ENCODE results near the gene NPAS3. TPM values are rescaled to one million over a fixed set of nuclear protein-coding genes. Genes with fewer than 3 reads are reported as not detected.

Gene NPAS3
- polyA plus RNA-seq, 2 of the 4 experiments (the other 2 are of a cell fraction) = not detected

DNA sequence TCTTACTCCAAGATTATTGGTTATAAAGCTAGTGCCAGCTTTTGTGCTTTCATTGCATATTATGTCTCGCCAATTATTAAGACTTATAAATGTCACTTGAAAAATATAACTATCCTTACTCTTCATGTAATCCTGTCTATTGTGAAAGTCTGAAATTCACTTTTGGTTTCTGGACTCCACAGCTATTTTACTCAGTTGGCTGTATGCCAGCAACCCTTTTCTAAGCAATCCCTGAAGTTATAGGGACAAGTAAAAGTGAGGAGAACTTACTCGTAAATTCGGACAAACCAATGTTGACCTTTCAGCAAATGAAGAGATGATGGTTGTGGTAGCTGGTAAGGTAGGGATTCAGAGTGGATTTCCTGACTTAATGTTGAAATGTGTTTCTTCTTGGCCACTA lies 196.3 kb downstream of the NPAS3 start:
- TF ChIP-seq POLR2AphosphoS2 (conservative IDR thresholded peaks at IDR 0.05; ENCODE audit: low read length) = no peak
- no peak for TF ChIP-seq HOXA7 (CRISPR knock-in tag; IDR thresholded peaks at IDR 0.05)
- no peak for TF ChIP-seq EHF (CRISPR knock-in tag; IDR thresholded peaks at IDR 0.05)
- no peak for TF ChIP-seq CHD2 (IDR thresholded peaks at IDR 0.05; ENCODE audit: low read length, partially characterized antibody)
- no peak for TF ChIP-seq CBX2 (IDR thresholded peaks at IDR 0.05; ENCODE audit: borderline replicate concordance, low read depth)
- TF ChIP-seq, protein P1, sequence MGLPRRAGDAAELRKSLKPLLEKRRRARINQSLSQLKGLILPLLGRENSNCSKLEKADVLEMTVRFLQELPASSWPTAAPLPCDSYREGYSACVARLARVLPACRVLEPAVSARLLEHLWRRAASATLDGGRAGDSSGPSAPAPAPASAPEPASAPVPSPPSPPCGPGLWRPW (IDR thresholded peaks at IDR 0.05) = no peak
- TF ChIP-seq JUNB (IDR thresholded peaks at IDR 0.05) = no peak
- TF ChIP-seq NR3C1 (IDR thresholded peaks at IDR 0.05) = no peak
- TF ChIP-seq CHD4 (IDR thresholded peaks at IDR 0.05; ENCODE audit: borderline replicate concordance) = no peak
- TF ChIP-seq HOXB5 (CRISPR knock-in tag; IDR thresholded peaks at IDR 0.05) = no peak
- TF ChIP-seq SREBF2 (IDR thresholded peaks at IDR 0.05) = no peak
- no peak for TF ChIP-seq RARB (CRISPR knock-in tag; IDR thresholded peaks at IDR 0.05)
- TF ChIP-seq, protein P2, sequence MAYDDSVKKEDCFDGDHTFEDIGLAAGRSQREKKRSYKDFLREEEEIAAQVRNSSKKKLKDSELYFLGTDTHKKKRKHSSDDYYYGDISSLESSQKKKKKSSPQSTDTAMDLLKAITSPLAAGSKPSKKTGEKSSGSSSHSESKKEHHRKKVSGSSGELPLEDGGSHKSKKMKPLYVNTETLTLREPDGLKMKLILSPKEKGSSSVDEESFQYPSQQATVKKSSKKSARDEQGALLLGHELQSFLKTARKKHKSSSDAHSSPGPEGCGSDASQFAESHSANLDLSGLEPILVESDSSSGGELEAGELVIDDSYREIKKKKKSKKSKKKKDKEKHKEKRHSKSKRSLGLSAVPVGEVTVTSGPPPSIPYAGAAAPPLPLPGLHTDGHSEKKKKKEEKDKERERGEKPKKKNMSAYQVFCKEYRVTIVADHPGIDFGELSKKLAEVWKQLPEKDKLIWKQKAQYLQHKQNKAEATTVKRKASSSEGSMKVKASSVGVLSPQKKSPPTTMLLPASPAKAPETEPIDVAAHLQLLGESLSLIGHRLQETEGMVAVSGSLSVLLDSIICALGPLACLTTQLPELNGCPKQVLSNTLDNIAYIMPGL (CRISPR knock-in tag; IDR thresholded peaks at IDR 0.05; ENCODE audit: borderline replicate concordance) = no peak
- no peak for TF ChIP-seq HEYL (CRISPR knock-in tag; IDR thresholded peaks at IDR 0.05)
- no peak for TF ChIP-seq HOXB13 (CRISPR knock-in tag; IDR thresholded peaks at IDR 0.05; ENCODE audit: low read depth)
- no peak for TF ChIP-seq SMC3 (IDR thresholded peaks at IDR 0.05)
- Histone ChIP-seq H3K4me2 (no peak overlapping the region), H3K9me3 (no peaks in the 10 kb centered on the region), H3K4me1 (no peaks in the 10 kb centered on the region), H3K4me3 (no peak overlapping the region), H3K27ac (no peak overlapping the region)
- WGBS (ENCODE audit: missing lambda C conversion rate) = 46% methylated on average over 3 of the region's 3 CpGs
- ChIA-PET CTCF (no interaction called here), POLR2A (no interaction called here)
- no peak for ATAC-seq
- FAIRE-seq = no peak
- no peak for DNase-seq (ENCODE audit: low read depth in 1 of 2, low spot score in 1 of 2)

DNA sequence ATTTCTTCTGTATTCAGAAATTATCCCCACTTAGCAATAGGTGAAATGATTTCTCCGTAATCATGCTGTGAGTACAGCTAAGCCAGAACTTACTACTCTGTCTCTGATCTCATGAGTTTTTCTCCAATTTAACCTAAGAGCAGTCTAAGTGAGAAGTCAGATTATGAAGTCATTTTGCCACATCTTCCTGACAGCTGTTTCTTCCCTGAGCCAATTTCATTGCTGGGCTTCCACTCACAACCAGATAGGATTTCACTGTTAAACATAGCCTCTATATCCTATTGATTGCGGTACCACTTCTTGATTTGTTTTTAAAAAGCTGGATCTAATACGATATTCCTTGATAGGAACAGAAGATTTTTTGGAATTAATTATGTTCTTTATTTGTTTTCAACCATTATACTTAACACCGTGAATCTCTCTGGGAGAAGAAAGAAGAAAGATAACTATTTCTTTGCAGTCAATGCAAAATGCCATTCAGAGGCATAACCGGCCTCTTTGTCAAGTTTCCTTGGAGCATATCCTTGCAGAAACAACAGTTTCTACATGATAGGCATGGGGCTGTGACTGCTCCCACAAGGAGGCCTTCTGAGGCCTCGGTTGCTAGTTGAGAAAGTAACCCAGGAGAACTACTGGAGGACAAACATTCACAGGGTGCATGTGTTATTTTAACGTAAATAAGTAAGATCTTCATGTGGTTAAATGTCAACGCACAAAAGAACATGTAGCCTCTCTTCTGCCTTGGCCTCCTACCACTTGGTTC lies 212.2 kb downstream of the NPAS3 start:
- DNase-seq (ENCODE audit: low read depth in 1 of 2, low spot score in 1 of 2) (no peak), FAIRE-seq (no peak), ATAC-seq (no peak)
- no peaks in the 10 kb centered on the region for H3K9me3 ChIP-seq
- H3K4me2 ChIP-seq = no peak overlapping the region
- TF ChIP-seq RNF2 (IDR thresholded peaks at IDR 0.05; ENCODE audit: borderline replicate concordance, low read depth) = no peak
- TF ChIP-seq, protein P3, sequence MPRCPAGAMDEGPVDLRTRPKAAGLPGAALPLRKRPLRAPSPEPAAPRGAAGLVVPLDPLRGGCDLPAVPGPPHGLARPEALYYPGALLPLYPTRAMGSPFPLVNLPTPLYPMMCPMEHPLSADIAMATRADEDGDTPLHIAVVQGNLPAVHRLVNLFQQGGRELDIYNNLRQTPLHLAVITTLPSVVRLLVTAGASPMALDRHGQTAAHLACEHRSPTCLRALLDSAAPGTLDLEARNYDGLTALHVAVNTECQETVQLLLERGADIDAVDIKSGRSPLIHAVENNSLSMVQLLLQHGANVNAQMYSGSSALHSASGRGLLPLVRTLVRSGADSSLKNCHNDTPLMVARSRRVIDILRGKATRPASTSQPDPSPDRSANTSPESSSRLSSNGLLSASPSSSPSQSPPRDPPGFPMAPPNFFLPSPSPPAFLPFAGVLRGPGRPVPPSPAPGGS (IDR thresholded peaks at IDR 0.05) = no peak
- no peak for TF ChIP-seq CHD2 (IDR thresholded peaks at IDR 0.05; ENCODE audit: low read length, partially characterized antibody)
- no peak for TF ChIP-seq SREBF2 (IDR thresholded peaks at IDR 0.05)
- no peak for TF ChIP-seq MAZ (IDR thresholded peaks at IDR 0.05; ENCODE audit: borderline replicate concordance, low read depth, low read length)
- TF ChIP-seq ZFP36 (IDR thresholded peaks at IDR 0.05; ENCODE audit: borderline replicate concordance, partially characterized antibody) = no peak
- no peak for TF ChIP-seq FOSB (CRISPR knock-in tag; IDR thresholded peaks at IDR 0.05)
- TF ChIP-seq ZSCAN20 (CRISPR knock-in tag; IDR thresholded peaks at IDR 0.05) = no peak
- TF ChIP-seq HOXB13 (CRISPR knock-in tag; IDR thresholded peaks at IDR 0.05; ENCODE audit: low read depth) = no peak
- TF ChIP-seq, protein P4, sequence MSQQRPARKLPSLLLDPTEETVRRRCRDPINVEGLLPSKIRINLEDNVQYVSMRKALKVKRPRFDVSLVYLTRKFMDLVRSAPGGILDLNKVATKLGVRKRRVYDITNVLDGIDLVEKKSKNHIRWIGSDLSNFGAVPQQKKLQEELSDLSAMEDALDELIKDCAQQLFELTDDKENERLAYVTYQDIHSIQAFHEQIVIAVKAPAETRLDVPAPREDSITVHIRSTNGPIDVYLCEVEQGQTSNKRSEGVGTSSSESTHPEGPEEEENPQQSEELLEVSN (IDR thresholded peaks at IDR 0.05; ENCODE audit: borderline replicate concordance, low read depth) = no peak
- TF ChIP-seq HEYL (CRISPR knock-in tag; IDR thresholded peaks at IDR 0.05) = no peak
- no peak for TF ChIP-seq ZC3H11A (IDR thresholded peaks at IDR 0.05)
- TF ChIP-seq, protein P5, sequence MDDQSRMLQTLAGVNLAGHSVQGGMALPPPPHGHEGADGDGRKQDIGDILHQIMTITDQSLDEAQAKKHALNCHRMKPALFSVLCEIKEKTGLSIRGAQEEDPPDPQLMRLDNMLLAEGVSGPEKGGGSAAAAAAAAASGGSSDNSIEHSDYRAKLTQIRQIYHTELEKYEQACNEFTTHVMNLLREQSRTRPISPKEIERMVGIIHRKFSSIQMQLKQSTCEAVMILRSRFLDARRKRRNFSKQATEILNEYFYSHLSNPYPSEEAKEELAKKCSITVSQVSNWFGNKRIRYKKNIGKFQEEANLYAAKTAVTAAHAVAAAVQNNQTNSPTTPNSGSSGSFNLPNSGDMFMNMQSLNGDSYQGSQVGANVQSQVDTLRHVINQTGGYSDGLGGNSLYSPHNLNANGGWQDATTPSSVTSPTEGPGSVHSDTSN (IDR thresholded peaks at IDR 0.05) = no peak
- no peak for TF ChIP-seq CHD4 (IDR thresholded peaks at IDR 0.05; ENCODE audit: borderline replicate concordance)
- TF ChIP-seq, protein P6, sequence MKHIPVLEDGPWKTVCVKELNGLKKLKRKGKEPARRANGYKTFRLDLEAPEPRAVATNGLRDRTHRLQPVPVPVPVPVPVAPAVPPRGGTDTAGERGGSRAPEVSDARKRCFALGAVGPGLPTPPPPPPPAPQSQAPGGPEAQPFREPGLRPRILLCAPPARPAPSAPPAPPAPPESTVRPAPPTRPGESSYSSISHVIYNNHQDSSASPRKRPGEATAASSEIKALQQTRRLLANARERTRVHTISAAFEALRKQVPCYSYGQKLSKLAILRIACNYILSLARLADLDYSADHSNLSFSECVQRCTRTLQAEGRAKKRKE (CRISPR knock-in tag; IDR thresholded peaks at IDR 0.05; ENCODE audit: low read depth) = no peak
- TF ChIP-seq ZNF302 (CRISPR knock-in tag; IDR thresholded peaks at IDR 0.05) = no peak
- TF ChIP-seq, protein P7, sequence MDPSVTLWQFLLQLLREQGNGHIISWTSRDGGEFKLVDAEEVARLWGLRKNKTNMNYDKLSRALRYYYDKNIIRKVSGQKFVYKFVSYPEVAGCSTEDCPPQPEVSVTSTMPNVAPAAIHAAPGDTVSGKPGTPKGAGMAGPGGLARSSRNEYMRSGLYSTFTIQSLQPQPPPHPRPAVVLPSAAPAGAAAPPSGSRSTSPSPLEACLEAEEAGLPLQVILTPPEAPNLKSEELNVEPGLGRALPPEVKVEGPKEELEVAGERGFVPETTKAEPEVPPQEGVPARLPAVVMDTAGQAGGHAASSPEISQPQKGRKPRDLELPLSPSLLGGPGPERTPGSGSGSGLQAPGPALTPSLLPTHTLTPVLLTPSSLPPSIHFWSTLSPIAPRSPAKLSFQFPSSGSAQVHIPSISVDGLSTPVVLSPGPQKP (IDR thresholded peaks at IDR 0.05; ENCODE audit: low read depth, low read length) = no peak
- H3K4me1 ChIP-seq = no peaks in the 10 kb centered on the region
- WGBS (ENCODE audit: missing lambda C conversion rate) = 27% methylated on average over 8 of the region's 8 CpGs
- H3K4me3 ChIP-seq = no peak overlapping the region
- ChIA-PET POLR2A (no interaction called here), CTCF (no interaction called here)
- no peak overlapping the region for H3K27ac ChIP-seq

Data from A549 (cell line).